Neural progenitor cell (in vitro differentiated cells): ENCODE data around the gene LRRC61.

Source experiments
- EZH2phosphoT487 ChIP-seq: fragments of 200-600 bp; sonication (generic); IDR thresholded peaks from 2 replicates; pipeline ENCODE4 v1.6.1; 2017; ENCODE audit warnings: antibody characterized with exemption
- TF ChIP-seq, protein P1 (sequence below): fragments of 200-600 bp; sonication (generic); IDR thresholded peaks from 2 replicates; pipeline ENCODE4 v1.5.1; 2017; ENCODE audit warnings: antibody characterized with exemption, mild to moderate bottlenecking

DNA sequence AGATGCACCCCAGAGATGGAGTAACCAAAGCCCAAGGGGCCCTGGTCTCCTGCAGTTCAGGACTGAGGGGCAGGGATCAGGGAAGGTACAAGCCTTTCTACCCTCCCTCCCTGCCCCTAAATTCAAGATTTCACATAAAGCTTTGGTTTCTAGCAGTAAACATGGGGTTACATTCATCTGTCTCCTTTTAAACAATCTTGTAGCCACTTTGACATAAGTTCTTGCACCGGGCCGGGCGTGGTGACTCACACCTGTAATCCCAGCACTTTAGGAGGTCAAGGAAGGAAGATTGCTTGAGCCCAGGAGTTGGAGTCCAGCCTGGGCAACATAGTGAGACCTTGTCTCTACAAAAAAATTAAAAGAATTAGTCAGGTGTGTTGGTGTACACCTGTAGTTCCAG, 4.2 kb downstream of the LRRC61 start:
- TF ChIP-seq, protein P1, sequence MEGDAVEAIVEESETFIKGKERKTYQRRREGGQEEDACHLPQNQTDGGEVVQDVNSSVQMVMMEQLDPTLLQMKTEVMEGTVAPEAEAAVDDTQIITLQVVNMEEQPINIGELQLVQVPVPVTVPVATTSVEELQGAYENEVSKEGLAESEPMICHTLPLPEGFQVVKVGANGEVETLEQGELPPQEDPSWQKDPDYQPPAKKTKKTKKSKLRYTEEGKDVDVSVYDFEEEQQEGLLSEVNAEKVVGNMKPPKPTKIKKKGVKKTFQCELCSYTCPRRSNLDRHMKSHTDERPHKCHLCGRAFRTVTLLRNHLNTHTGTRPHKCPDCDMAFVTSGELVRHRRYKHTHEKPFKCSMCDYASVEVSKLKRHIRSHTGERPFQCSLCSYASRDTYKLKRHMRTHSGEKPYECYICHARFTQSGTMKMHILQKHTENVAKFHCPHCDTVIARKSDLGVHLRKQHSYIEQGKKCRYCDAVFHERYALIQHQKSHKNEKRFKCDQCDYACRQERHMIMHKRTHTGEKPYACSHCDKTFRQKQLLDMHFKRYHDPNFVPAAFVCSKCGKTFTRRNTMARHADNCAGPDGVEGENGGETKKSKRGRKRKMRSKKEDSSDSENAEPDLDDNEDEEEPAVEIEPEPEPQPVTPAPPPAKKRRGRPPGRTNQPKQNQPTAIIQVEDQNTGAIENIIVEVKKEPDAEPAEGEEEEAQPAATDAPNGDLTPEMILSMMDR = no peak
- no peak for TF ChIP-seq EZH2phosphoT487
